GM19463 (cell line): ENCODE data around the gene IL5RA.

Source experiments
- ATAC-seq: cut with Tn5 transposase; IDR thresholded peaks from one replicate; pipeline ENCODE4 v1.9.1; 2021; ENCODE audit warnings: mild to moderate bottlenecking, moderate library complexity; ENCODE audit not compliant: unreplicated experiment

Gene IL5RA, protein sequence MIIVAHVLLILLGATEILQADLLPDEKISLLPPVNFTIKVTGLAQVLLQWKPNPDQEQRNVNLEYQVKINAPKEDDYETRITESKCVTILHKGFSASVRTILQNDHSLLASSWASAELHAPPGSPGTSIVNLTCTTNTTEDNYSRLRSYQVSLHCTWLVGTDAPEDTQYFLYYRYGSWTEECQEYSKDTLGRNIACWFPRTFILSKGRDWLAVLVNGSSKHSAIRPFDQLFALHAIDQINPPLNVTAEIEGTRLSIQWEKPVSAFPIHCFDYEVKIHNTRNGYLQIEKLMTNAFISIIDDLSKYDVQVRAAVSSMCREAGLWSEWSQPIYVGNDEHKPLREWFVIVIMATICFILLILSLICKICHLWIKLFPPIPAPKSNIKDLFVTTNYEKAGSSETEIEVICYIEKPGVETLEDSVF

DNA sequence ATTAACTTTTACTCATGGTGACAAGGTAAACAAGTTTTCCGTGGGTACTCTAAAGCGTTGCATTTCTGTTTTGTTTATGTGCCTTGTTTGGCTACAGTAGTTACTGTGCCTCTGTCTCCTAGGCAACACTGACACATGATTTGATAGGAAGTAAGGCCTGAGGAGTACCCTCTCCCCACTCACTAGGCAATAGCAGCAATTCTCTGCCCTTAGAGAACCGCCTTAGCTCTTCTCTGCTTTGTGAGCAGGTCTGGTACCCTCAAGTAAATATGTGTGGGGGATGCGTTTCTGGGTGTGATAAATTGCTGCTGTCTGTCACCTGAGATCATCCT, at the start of gene IL5RA:
TSS of gene IL5RA (minus strand) at position 76 of the 332 bp plus-strand sequence. CDS start 5,390 bp downstream, outside the sequence.
- no peak for ATAC-seq

DNA sequence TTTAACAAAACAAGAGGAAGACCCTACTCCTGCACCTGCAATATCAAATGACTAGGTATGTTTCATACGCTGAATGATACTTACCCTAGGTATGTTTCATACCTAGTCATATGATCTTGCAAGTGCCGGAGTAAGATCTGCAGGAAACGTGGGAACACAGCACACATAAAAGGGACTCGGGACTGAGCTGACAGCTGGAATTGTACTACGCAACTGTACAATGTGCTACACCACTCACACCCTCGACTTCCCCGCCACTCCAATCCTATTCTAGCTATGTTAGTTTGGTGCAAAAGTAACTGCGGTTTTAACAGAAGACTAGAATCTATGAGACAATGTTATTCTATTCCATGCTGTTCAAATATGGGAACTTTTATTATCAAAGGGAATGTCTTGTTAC, 47.3 kb upstream of the IL5RA start:
- no peak for ATAC-seq

DNA sequence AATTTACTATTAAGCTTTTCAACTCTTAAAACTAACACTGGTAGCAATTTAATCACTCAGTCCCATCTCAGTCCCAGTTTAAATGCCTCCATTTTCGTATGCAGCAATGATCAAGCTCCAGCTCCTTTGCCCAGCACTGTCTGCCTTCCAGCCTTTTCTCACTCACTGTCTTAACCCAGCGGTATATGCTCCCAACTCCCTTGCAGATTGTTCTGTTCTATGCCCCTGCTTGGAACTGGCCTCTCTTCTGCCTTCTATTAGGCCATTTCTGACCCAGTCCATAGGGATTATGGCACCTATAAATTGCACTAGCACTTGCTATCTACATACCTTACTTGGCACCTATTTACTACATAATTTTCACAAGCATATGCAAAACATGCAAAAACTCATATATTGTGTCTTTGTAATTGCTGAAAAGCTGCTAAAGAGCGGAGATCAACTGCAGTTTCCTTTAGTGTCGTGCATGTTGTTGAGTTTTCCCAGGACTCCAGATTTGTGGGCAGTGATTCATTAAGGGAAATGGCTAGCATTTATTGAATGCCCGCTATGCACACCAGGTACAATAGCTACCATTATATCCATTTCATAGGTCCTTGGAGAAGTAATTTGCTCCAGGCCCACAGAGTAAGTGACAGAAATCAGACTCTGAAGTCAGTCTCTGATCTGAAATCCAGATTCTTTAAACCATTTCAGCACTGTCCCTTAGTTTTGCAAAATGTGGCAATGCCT, 44.9 kb upstream of the IL5RA start:
- no peak for ATAC-seq

DNA sequence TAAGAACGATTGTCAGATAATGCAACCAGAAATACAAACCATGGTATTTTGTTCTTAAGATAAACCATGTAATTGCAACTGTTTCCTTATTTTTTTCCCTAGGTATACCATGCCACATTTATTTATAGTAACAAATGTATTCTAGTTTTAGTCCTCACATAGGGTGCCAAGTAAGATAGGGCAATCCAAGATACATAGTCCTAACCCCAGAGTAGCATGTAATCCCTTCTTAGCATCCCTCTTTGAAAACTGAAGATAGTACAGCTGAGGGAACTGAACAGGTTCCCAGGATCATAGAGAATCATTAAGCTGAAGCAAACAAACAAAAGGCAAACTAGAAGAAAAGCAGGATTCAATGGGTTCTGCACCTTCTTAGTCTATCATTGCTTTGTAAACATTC, 41.3 kb upstream of the IL5RA start:
- ATAC-seq, result no peak

DNA sequence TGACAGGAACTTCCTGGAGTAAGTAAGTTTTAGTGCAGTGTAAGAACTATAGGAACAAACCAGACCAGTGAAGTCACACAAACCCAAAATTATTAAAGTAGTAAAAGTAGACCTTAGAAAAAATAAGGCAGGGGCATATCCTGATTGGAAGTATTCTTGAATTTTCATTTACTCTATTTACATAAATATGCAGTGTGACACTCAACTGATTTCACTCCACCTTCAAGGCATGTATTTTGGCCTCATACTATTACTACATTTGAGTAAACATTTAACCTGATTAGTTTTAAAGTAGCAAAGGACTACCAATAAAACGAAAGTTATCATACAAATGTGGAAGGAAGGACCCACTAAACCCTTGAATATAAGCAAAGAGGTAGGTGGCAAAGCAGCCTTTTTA, 39.4 kb upstream of the IL5RA start:
- no peak for ATAC-seq

DNA sequence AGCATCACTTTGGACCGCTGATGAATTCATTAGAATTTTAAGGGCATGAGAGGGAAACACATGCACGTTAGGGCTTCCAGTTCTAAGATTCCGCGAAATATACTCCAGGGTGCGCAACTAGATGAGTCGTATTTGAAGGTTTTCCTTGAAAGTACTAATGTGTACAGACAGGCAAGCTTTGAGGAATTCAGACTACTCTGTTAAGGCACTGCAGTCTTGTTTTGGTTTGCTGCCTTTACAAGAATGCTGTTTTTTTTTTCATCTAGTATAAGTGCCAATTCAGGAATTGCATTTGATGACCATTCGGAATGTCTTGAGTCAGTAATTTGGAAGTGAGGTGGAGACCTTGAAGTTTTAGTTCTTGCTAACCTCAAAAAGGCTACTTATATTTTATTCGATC, 35.7 kb upstream of the IL5RA start:
- ATAC-seq, result no peak

DNA sequence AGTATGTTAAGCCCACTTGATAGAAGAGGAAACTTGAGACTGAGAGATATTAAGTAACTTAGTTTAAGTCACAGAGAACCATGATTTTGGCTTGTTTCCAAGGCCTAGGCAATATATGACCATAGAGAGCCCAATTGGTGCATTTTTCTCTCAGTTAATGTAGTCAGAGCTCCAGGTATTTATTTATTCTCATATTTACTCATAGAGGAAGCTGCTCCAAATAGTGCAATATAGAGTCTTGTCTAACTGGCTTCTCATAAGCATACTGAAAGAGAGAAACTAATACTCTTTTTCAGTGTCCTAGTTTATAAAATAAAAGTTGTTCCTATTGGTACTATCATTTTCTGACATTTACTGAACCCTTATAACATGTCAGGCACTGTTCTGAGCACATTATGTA, 31.8 kb upstream of the IL5RA start:
- ATAC-seq, result no peak

DNA sequence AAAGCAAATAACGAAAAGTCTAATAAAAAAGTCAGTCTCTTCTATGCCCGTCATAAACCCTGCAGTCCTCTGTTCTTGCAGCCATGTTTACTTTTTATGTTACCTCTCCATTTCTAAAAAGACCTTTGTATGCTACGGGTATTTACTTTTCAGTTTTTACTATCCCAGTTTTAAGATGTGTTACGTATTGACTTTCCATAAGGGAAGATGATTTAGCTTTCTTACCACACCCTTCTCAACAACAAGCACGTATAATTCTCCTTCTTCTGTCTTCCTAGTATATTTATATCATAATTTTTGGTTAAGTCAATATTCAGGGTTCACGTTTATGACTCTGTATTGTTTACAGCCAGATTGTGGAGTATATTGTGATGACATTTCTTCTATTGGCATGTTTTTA, 27.4 kb upstream of the IL5RA start:
- no peak for ATAC-seq

DNA sequence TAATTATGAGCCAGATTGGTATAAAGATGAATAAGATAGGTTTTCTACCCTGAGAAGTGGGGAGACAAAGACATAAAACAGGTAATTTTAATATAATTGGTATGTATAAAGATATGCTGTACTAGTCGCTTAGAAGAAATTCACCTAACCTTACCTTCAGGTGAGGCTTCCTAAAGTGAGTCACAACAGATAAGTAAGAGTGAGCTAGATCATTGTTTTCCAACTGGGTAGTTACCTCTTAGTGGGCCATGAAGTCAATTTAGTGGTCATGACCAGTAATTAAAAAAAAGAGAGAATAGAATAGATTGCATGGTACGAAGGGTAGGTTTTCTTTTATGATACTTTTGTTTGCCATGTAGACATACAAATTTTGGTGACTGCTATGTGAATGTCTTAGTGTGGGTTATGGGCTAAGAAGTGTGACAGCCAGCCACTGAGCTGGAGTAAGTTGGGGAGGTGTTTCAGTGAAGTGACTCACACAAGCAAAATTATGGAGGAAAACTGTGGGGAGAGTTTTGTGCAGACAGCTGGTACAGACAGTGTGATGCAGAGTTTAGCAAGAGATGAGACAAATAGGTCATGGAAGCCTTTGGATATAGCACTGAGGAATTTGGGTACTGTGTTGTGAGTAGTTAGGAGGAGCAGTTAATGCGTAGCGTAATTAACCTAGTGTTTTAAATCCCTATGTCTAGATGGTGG, 24.7 kb upstream of the IL5RA start:
- ATAC-seq, result no peak

DNA sequence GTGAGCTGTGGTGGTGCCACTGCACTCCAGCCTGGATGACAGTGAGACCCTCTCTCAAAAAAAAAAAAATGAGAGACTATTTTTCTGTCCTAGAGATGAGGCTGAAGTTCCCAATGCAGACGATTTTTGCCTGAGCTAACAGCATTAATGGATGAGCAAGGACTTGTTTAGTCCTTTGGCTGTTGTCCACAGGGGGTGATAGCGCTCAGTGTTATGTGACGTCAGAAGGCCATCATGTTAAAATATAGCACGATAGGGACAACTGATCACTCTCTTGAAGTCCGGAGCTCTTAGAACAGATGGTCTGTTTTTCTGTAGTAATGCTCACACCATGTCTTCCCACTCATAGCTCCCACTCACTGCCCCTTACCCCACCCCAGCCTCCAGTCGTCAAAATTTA, 23.3 kb upstream of the IL5RA start:
- no peak for ATAC-seq

DNA sequence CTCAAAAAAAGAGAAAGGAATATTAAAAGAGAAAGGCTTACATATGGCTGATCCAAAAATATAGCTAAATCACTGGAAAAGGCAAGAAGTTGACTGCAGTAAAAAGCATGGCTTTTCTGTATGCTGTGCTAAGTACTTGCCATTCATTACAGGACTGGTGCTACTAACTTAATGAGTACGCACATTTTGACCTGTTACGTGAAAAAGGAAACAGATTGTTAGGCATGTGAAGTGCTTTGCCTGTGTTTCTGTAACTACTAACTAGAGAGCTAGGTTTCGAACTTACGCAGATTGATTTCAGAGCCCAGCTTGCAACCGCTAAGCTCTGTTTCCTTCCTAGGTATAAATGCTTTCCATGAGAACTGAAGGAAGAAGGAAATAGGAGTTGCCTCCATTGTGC, 19.4 kb upstream of the IL5RA start:
- ATAC-seq, result no peak

DNA sequence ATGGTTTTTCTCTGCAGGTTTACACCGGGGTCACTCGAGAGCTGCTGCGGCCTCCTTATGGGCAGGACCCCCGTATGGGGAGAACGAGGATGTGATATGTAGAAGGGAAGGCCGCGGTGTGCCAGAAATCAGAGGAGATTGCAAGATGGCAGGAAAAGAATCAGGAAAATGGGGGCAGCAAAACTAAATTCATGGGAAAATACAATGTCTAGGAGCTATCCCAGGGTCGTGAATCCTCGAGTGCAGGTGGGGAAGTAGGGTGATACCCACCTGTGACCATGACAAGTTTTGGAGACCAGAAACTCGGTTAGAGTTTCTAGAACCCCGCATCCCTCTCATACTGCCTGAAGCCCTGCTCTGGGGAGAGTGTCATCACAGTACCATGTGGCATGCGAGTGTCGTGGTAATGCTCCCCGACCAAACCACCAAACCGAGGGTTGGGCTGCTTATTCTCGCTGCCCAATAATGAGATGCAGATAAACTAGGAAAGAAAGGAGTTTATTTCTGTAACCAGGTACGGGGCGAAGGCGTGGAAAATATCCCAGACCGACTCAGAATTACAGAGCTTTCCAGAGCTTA, 17.3 kb upstream of the IL5RA start:
- no peak for ATAC-seq

DNA sequence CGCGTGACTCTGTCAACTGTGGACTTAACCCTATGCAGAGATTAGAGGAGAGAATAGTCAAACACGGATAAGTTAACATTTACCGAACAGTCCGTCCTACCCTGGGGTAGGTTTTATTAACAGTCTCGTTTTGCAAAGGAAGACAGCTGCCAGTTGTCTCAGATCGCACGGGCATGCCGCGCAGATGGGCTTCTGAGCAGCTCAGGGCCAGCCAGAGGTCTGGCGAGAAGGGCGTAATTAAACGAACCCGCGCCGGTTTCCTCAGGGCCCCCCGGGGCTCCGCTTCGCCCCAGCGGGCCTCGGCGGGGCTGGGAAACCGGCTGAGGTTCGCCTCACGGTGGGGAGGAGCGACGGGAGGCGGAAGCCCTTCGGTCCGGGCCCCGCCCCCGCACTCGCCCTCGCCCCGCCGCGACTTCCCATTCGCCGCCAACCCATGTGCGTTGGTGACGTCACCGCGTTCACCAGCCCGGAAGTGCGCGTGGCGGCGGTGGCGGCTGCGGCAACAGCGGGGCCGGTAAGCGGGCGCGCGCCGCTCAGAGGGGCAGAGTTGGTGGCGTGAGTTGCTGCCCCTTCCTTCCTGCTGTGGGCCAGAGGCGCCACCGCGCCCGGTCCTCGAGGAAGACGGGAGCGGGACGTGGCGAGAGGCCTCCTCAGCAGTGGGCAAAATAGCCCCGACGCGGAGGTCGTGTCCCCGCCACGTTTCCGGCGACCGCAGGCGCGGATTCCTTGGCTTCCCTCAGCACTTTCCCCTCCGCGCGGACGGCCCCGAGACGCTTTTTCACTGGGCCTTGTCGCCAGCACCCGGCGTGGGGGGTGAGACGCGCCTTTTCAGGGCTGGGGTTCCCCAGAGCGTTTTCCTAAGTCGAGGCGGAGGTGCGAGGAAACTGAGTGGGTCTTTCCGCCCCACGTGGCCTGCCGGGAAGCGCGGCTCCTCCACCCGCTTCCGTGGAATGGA, 16.6 kb upstream of the IL5RA start, which contains the start of gene TRNT1:
TSS of gene TRNT1 (plus strand) at position 464 of the 955 bp plus-strand sequence. CDS start 2,101 bp downstream, outside the sequence.
- ATAC-seq, result peak; percentile 90

DNA sequence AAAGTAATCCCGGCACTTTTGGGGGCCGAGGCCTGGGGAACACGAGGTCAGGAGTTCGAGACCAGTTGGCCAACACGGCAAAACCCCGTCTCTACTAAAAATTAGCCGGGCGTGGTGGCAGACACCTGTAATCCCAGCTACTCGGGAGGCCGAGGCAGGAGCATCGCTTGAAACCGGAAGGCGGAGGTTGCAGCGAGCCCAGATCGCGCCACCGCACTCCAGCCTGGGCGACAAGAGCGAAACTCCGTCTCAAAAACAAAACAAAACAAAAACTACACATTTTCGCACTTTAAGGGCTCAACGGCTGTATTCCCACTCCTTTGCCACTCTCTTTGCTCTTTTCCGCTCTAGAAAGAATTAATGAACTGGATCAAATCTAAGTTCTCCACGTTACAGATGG, 15.8 kb upstream of the IL5RA start:
- ATAC-seq, result no peak

DNA sequence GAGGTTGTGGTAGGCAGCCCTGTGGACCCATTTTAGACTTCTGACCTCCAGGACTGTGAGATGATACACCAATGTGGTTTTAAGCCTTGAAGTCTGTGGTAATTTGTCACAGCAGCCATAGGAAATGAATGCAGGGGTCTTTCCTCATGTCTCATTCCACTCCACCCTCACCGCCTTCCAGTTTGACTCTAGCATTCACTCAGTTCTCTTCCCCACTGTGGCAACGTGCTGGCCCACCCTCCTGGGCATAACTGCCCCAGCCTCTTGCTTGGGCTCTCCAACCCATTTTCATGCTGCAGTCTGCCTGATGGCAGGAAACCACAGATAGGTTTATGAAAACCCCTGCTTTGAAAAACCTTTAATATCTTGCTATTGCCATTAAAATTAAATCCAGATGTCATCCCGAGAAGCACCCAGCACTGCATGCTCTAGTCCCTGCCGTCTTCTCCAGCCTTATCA, 9.2 kb upstream of the IL5RA start:
- peak; percentile 73 for ATAC-seq

DNA sequence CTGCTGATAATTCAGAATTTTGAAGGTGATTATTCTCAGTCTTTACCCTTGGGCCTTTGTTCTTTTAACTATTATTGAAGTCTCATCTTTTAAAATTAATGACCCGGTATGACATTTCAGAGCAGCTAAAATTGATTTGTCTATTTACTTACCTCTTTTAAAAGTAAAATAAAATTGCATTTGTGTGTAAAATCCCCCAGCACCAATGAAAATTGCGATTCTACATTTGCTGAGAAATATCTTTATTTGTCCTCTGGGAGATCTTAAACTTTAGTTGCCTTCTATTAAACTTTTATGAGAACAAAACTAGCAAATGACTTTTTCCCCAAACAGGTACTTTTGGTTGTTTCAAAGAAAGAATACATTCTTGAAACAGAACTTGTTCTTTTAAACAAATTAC, 7.5 kb upstream of the IL5RA start:
- no peak for ATAC-seq

DNA sequence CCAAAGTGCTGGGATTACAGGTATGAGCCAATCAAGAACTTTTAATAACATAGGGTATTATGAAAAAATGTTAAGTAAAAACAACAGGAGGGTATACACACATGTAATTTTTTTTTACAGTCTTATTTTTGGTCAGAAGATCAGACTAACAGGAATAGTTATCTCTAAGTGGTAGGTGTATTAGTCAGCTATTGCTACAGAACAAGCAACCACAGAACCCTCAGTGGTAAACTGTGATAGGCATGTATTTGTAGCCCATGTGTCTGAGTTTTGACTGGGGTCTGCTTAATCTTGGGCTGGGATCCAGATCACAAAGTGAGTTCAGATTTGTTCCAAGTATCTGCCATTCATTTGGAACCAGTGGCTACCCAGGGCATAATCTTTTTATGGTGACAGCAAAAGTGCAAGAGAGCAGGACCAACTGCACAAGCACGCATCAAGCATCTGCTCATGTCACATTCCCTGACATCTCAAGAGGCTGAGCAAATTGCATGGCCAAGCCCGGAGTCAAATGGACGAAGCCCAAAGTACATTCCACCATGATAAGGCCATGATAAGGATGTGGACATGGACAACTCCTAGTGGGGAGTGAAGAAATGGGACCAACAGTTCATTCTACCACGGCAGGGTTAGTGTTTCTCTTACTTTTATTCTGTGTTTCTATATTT, 3.0 kb upstream of the IL5RA start:
- no peak for ATAC-seq

DNA sequence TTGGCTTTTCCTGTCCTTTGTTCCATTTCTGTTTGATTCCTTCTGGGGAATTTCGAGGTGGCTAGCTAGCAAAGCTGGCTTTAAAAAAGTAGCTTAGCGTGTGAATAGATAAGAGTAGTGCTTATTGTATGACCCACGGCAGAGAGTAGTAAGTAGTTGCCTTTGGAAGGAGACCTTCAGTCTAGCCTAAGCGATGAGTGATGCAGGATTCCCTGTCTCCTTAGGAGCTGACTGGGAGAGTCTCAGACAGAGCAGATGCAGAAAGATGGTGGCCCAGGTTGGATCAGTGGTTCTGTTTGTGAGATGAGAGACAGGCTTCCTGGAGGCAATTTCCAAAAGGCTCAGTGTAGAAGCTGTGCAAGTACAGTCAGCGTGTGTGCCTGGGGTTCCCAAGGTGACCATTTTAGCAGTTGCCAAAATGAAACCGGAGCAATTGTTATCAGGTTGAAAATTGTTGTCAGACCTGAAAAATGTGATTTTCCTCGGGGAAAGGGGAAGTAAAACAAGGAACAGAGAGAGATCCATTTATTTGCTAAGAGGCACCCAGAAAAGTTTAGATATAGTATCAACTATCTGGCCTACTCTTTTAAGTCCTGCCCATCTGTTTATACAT, 681 bp upstream of the IL5RA start:
- no peak for ATAC-seq
